Heart left ventricle (tissue), 13 donors: ENCODE results near the gene AAMP.

ENCODE experiments used
- POLR2A ChIP-seq, 2 donors: fragments of 450-650 bp; IDR thresholded peaks; one replicate each; pipeline ENCODE4 v1.6.1; 2017; ENCODE audit warnings: antibody characterized with exemption in 2 of 2, mild to moderate bottlenecking in 2 of 2, moderate library complexity in 2 of 2
- TF ChIP-seq, protein P1 (sequence below), 12 donors: fragments of 200-600 bp; sonication (generic) in 4 of 12; IDR thresholded peaks; one replicate each; pipeline versions ENCODE4 v1.5.0 to v1.8.0; 2018 to 2022; ENCODE audit warnings: antibody characterized with exemption in 12 of 12, mild to moderate bottlenecking in 5 of 12
- donor health status: ischemic (EF 13 %, LVEDD 7.1; RV severe dilation, severe dysfunction).
- donor health status: DM: no; HTN: yes; CAD: no.
- donor health status: DM: no; HTN: no; CAD: no.
- donor health status: ischemic (EF 25% LVEDD 6.9; RV normal size, moderate dysfunction).
- donor health status: ischemic (EF 25% LVEDD 5.7; RV mildly dilated, moderate dysfunction).
- donor health status: ischemic (EF 35%, LVEDD 5.7; RV mildly dilated, moderate dysfunction).
- donor health status: nonischemic (EF 11% LVEDD 7.7; RV severe dilation, severe dysfunction).
- donor health status: DM: yes; HTN: yes; CAD: no.
- donor health status: PGD.
- donor health status: ischemic (EF 29% LVEDD 5.4; RV normal size, mild dysfunction).
- donor health status: nonischemic (EF 23%, LVEDD 6.1; RV moderate dilation, normal function).

DNA sequence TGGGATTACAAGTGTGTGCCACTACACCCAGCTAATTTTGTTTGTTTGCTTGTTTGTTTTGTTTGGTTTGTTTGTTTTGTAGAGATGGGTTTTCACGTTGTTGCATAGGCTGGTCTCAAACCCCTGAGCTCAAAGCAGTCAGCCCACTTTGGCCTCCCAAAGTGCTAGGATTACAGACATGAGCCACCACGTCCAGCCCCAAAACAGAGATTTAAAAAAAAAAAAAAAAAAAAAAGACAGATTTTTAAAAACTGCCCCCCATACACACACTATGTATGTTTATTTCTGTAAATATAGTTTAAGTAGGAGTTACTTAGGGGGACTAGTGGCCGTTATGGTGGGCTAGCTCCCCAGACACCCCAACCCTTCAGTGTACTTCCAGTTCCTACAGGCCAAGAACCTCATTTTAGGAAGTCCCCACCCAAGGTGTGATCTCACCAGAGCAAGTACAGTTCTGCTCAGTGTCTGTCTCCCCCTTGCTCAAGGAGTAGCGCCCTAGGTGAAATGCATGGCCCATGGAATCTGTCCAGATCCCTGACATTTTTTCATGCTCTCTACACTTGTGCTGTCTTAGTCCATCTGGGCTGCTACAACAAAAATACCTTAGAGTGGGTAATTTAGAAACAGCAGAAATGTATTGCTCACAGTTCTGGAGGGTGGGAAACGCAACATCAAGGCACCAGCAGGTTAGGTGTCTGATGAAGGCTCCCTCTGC, 23.9 kb upstream of the AAMP start:
- TF ChIP-seq, protein P1, sequence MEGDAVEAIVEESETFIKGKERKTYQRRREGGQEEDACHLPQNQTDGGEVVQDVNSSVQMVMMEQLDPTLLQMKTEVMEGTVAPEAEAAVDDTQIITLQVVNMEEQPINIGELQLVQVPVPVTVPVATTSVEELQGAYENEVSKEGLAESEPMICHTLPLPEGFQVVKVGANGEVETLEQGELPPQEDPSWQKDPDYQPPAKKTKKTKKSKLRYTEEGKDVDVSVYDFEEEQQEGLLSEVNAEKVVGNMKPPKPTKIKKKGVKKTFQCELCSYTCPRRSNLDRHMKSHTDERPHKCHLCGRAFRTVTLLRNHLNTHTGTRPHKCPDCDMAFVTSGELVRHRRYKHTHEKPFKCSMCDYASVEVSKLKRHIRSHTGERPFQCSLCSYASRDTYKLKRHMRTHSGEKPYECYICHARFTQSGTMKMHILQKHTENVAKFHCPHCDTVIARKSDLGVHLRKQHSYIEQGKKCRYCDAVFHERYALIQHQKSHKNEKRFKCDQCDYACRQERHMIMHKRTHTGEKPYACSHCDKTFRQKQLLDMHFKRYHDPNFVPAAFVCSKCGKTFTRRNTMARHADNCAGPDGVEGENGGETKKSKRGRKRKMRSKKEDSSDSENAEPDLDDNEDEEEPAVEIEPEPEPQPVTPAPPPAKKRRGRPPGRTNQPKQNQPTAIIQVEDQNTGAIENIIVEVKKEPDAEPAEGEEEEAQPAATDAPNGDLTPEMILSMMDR (IDR thresholded peaks at IDR 0.05), result no peak
- no peak for TF ChIP-seq POLR2A (IDR thresholded peaks at IDR 0.05)
